H9 (cell line): ENCODE data around the gene CHST14. TPM values are rescaled to one million over a fixed set of nuclear protein-coding genes. Genes with fewer than 3 reads are reported as not detected.

Source experiments
- DNase-seq: peaks from one replicate; pipeline ENCODE4 v3.0.0-alpha.2; 2017
- H2AFZ ChIP-seq: one replicate; pipeline ENCODE4 v1.6.1; 2013; ENCODE audit warnings: mild to moderate bottlenecking, low read length, control low read depth, moderate library complexity
- H2AK5ac ChIP-seq: 2 replicates; pipeline ENCODE4 v1.6.1; 2013; ENCODE audit warnings: low read length, control low read depth, mixed read lengths; ENCODE audit not compliant: insufficient read length
- H2BK120ac ChIP-seq: one replicate; pipeline ENCODE4 v1.6.1; 2013; ENCODE audit warnings: low read depth, mild to moderate bottlenecking, low read length, control low read depth, inconsistent platforms; ENCODE audit not compliant: poor library complexity, severe bottlenecking
- H2BK12ac ChIP-seq: 2 replicates; pipeline ENCODE4 v1.6.1; 2013; ENCODE audit warnings: low read length, control low read depth, mixed read lengths, low read depth; ENCODE audit not compliant: insufficient read length
- H2BK15ac ChIP-seq: 2 replicates; pipeline ENCODE4 v1.6.1; 2013; ENCODE audit warnings: low read depth, low read length, control low read depth
- H2BK20ac ChIP-seq: one replicate; pipeline ENCODE4 v1.6.1; 2013; ENCODE audit warnings: low read depth, mild to moderate bottlenecking, low read length, control low read depth, inconsistent platforms; ENCODE audit not compliant: poor library complexity, severe bottlenecking
- H2BK5ac ChIP-seq: 2 replicates; pipeline ENCODE4 v1.6.1; 2013; ENCODE audit warnings: low read length, control low read depth, mixed read lengths; ENCODE audit not compliant: insufficient read length
- H3K14ac ChIP-seq: 2 replicates; pipeline ENCODE4 v1.6.1; 2013; ENCODE audit warnings: low read length, control low read depth; ENCODE audit not compliant: insufficient read depth
- H3K18ac ChIP-seq: 2 replicates; pipeline ENCODE4 v1.6.1; 2013; ENCODE audit warnings: low read depth, mild to moderate bottlenecking, mixed read lengths, low read length, control low read depth; ENCODE audit not compliant: insufficient read length
- H3K23ac ChIP-seq: 2 replicates; pipeline ENCODE4 v1.6.1; 2013; ENCODE audit warnings: low read length, control low read depth, mixed read lengths, low read depth; ENCODE audit not compliant: insufficient read length
- H3K23me2 ChIP-seq: 2 replicates; pipeline ENCODE4 v1.6.1; 2013; ENCODE audit warnings: low read depth, mild to moderate bottlenecking, mixed read lengths, low read length, control low read depth; ENCODE audit not compliant: insufficient read length, poor library complexity, severe bottlenecking
- H3K27ac ChIP-seq: 2 replicates; pipeline ENCODE4 v1.5.1; 2013; ENCODE audit warnings: low read length, control low read depth, mixed read lengths, low read depth; ENCODE audit not compliant: insufficient read length
- H3K27me3 ChIP-seq: 2 replicates; pipeline ENCODE4 v1.6.1; 2013; ENCODE audit warnings: low read length, control low read depth, inconsistent platforms; ENCODE audit not compliant: insufficient read depth
- H3K4ac ChIP-seq: 2 replicates; pipeline ENCODE4 v1.6.1; 2013; ENCODE audit warnings: low read depth, mild to moderate bottlenecking, control low read depth, inconsistent platforms, low read length, moderate library complexity
- H3K4me1 ChIP-seq: 2 replicates; pipeline ENCODE4 v1.6.1; 2013; ENCODE audit warnings: low read length, control low read depth, inconsistent platforms; ENCODE audit not compliant: insufficient read depth
- H3K4me2 ChIP-seq: 2 replicates; pipeline ENCODE4 v1.6.1; 2013; ENCODE audit warnings: low read length, control low read depth, mixed read lengths; ENCODE audit not compliant: insufficient read length, insufficient read depth
- H3K56ac ChIP-seq: 2 replicates; pipeline ENCODE4 v1.6.1; 2013; ENCODE audit warnings: low read depth, mild to moderate bottlenecking, mixed read lengths, low read length, control low read depth; ENCODE audit not compliant: insufficient read length
- H3K79me1 ChIP-seq: 2 replicates; pipeline ENCODE4 v1.6.1; 2013; ENCODE audit warnings: low read depth, mild to moderate bottlenecking, moderate library complexity, low read length, control low read depth, inconsistent platforms; ENCODE audit not compliant: insufficient read depth, poor library complexity, severe bottlenecking
- H3K79me2 ChIP-seq: 2 replicates; pipeline ENCODE4 v1.6.1; 2013; ENCODE audit warnings: low read length, control low read depth, inconsistent platforms; ENCODE audit not compliant: insufficient read depth
- H3K9ac ChIP-seq: 2 replicates; pipeline ENCODE4 v1.6.1; 2013; ENCODE audit warnings: low read length, control low read depth, mixed read lengths; ENCODE audit not compliant: insufficient read length; ENCODE audit errors: extremely low read depth
- H3K9me3 ChIP-seq: one replicate; pipeline ENCODE4 v1.6.1; 2013; ENCODE audit warnings: low read depth, low read length, inconsistent platforms; ENCODE audit not compliant: control insufficient read depth
- H3T11ph ChIP-seq: one replicate; pipeline ENCODE4 v1.6.1; 2013; ENCODE audit warnings: mild to moderate bottlenecking, low read length, control low read depth, inconsistent platforms
- H4K20me1 ChIP-seq: one replicate; pipeline ENCODE4 v1.6.1; 2013; ENCODE audit not compliant: control insufficient read depth, insufficient read length, insufficient read depth
- H4K5ac ChIP-seq: 2 replicates; pipeline ENCODE4 v1.6.1; 2013; ENCODE audit warnings: low read depth, mild to moderate bottlenecking, mixed read lengths, low read length, control low read depth; ENCODE audit not compliant: insufficient read length
- H4K8ac ChIP-seq: replicated peaks from 2 replicates; pipeline ENCODE4 v1.6.1; 2013; ENCODE audit warnings: low read length, control low read depth, mixed read lengths, low read depth; ENCODE audit not compliant: insufficient read length
- H4K91ac ChIP-seq: 2 replicates; pipeline ENCODE4 v1.6.1; 2013; ENCODE audit warnings: low read depth, mild to moderate bottlenecking, moderate library complexity, mixed read lengths, low read length, control low read depth; ENCODE audit not compliant: insufficient read length
- H3K27ac Mint-ChIP-seq, 3 experiments: 2 replicates in 2 of 3; 3 replicates in 1 of 3; pipeline ENCODE4 v1.8.0; 2020 to 2021; ENCODE audit warnings: mixed read lengths in 3 of 3, mild to moderate bottlenecking in 1 of 3, moderate library complexity in 1 of 3
- H3K27me3 Mint-ChIP-seq: 2 replicates; pipeline ENCODE4 v1.8.0; 2021; ENCODE audit warnings: low read depth, mild to moderate bottlenecking, moderate library complexity, mixed read lengths
- H3K36me3 Mint-ChIP-seq, 3 experiments: 2 replicates in 2 of 3; 3 replicates in 1 of 3; pipeline ENCODE4 v1.8.0; 2020 to 2021; ENCODE audit warnings: low read depth in 3 of 3, mixed read lengths in 3 of 3; ENCODE audit not compliant: insufficient read depth in 1 of 3
- H3K4me1 Mint-ChIP-seq, 2 experiments: 2 replicates each; pipeline ENCODE4 v1.8.0; 2020; ENCODE audit warnings: mixed read lengths in 2 of 2
- H3K4me3 Mint-ChIP-seq, 2 experiments: 2 replicates in 1 of 2; 3 replicates in 1 of 2; pipeline ENCODE4 v1.8.0; 2020 to 2021; ENCODE audit warnings: mild to moderate bottlenecking in 2 of 2, mixed read lengths in 2 of 2, moderate library complexity in 1 of 2
- H3K9me3 Mint-ChIP-seq, 2 experiments: 2 replicates in 1 of 2; 3 replicates in 1 of 2; pipeline ENCODE4 v1.8.0; 2020; ENCODE audit warnings: mild to moderate bottlenecking in 2 of 2, mixed read lengths in 2 of 2, moderate library complexity in 1 of 2
- CTCF ChIP-seq: fragments of 200-600 bp; sonication (generic); conservative IDR thresholded peaks from 3 replicates; pipeline ENCODE4 v1.8.0; 2021; ENCODE audit warnings: antibody characterized with exemption, mild to moderate bottlenecking
- WGBS: extraction: QIAGEN DNeasy Blood & Tissue Kit; methylation state at CpG from one replicate; pipeline ENCODE4 v1.1.7; 2013; ENCODE audit warnings: missing lambda C conversion rate, low lambda C conversion rate, mixed read lengths; ENCODE audit not compliant: insufficient read length; ENCODE audit errors: extremely low coverage; 5-methylcytosine and 5-hydroxymethylcytosine counted together
- total RNA-seq: library from RNA; stranded (reverse); gene quantifications from 2 replicates; pipeline ENCODE4 v1.2.1, GENCODE V29; 2021

The CHST14 gene
- total RNA-seq, 1 experiment from 2014 or later = 25.7 TPM

- Histone ChIP-seq H3T11ph (no peak overlapping the region), H4K8ac (no peak overlapping the region), H2BK12ac (no peak overlapping the region), H3K14ac (no peak overlapping the region), H2AK5ac (no peak overlapping the region), H2BK120ac (no peak overlapping the region), H3K4me2 (no peak overlapping the region), H2BK5ac (no peak overlapping the region), H3K56ac (no peak overlapping the region), H3K79me2 (no peaks in the 10 kb centered on the region; the same call in 1 of the 2 replicates), H3K79me1 (no peaks in the 10 kb centered on the region), H4K20me1 (no peaks in the 10 kb centered on the region), H3K23ac (no peak overlapping the region), H2BK20ac (no peak overlapping the region), H3K9me3 (no peaks in the 10 kb centered on the region), H3K9ac (no peak overlapping the region), H2AFZ (no peak overlapping the region), H4K5ac (no peak overlapping the region), H4K91ac (no peak overlapping the region), H3K23me2 (no peaks in the 10 kb centered on the region), H3K4ac (no peak overlapping the region), H3K27ac (no peak overlapping the region), H2BK15ac (no peak overlapping the region), H3K18ac (no peak overlapping the region), H3K4me1 (no peaks in the 10 kb centered on the region), H3K27me3 (no peaks in the 10 kb centered on the region)
- no CpG with 5 or more reads among the region's 3 CpGs for WGBS
- no peak for DNase-seq
- no peaks in the 10 kb centered on the region for H3K9me3 Mint-ChIP-seq
- H3K4me1 Mint-ChIP-seq = peaks cover 1 to 3% of the 10 kb centered on the region in 2 experiments; a peak in 3 of 4 replicates
- TF ChIP-seq CTCF = no peak
- H3K36me3 Mint-ChIP-seq = peaks cover 27 to 69% (median 56%) of the 10 kb centered on the region in 3 experiments; a peak in 6 of 7 replicates
- no peak overlapping the region for H3K4me3 Mint-ChIP-seq
- no peaks in the 10 kb centered on the region for H3K27me3 Mint-ChIP-seq
- H3K27ac Mint-ChIP-seq = no peak overlapping the region
These were observed 6.1 kb upstream of the CHST14 start for GRCh38 chr15:40464595-40465185.
